Stimulated activated naive CD4-positive, alpha-beta T cell (primary cell): ENCODE data around the gene EXOC4.

Experiments used
- DNase-seq, 6 experiments: peaks; one replicate each; lab custom pipeline; 2025; lab: John Stamatoyannopoulos, UW

The EXOC4 gene

DNA sequence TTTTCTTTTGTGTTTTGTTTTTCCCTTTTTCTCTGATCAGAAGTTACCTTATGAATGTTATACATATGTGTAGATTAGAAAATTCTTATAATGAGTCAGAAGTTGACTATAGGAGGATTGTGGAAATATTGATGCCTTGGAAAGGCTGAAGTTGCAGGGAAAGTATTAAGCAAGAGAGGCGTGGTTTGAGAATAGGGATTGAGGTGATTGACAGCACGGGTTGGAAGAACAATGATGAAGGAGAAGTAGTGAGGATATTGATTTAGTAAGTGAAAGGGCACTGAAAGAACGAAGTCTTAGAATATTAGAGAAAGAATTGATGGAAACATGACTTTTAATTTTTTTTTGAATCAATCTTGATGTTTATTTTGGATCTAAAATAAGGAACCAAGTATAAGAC lies 176.0 kb downstream of the EXOC4 start:
- no peak for DNase-seq

DNA sequence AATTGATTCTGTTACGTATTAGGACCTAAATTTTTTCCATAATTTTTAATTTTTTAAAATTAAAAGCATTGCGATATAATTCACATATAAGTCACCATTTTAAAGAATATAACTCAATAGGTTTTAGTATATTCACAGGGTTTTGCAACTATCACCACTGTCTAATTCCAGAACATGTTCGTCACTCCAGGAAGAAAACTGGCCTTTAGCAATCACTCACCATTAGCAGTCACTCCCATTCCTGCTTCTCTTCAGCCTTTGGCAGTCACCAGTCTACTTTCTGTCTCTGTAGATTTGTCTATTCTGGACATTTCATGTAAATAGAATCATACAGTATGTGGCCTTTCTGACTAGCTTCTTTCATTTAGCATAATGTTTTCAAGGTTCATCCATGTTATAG lies 176.5 kb downstream of the EXOC4 start:
- DNase-seq = no peak

GRCh38 chr7:133431134-133431724 lies 178.4 kb downstream of the EXOC4 start:
- no peak for DNase-seq

DNA sequence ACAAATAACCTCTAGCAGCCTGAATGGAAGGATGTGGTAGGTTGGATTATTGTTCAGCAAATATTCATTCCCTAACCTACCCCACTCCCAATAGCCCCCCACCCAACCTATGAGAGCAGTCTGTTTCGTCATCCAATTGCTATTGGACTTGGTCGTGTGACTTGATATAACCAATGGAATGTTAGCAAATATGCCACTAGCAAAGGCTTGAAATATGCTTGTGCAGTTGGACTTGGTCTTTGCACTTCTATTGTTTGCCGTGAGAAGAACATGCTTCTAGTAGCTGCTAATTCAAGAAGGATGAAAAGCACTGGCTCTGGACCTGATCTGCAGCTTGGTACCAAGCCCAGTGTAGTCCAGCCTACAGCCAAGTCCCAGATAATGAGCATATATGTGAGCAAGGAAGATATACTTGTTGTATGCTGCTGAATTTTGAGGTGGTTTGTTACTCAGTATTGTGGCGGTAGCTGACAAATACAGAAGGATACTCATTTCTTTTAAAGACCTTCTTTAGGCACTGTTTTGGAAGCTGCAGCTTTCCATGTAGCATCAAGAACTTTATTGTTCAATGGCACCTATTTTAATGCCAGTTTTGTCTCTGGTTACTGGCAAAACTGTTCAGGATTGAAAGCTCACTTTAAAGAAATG lies 180.4 kb downstream of the EXOC4 start:
- no peak for DNase-seq

DNA sequence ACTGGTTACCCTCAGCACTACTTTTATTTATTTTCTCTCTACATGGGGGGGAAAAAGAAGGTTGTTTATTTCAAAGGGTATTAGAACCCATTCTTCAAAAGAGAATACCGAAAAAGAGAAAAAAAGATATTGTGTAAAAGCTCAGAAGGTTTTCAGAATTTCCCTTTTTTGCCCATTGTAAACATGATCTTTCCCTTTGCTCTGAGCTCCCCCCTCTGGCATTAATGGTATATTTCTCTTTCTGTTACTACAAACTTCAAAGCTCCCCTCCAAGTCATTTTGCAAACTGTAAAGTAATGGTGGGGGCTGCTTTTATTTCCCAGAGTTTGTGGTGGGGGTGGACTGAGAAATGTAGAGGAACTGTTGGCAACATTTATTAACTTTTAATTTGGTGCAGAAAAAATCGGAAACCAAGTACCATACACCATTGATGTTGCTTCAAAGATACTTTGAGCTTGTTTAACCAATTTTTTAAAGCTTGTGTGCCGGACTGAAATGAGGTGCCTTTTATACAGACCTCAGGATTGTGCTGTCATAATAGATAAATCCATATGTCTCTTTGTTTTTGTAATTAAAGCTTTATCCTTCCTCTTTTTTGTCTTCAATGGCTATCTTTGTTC lies 181.5 kb downstream of the EXOC4 start:
- peak in 2 of 6 experiments; percentile 17 to 22 for DNase-seq

GRCh38 chr7:133436014-133436428 lies 183.1 kb downstream of the EXOC4 start:
- no peak for DNase-seq

- DNase-seq = no peak
These were observed 184.7 kb downstream of the EXOC4 start for GRCh38 chr7:133437544-133437943.

- DNase-seq = no peak
These were observed 189.9 kb downstream of the EXOC4 start for GRCh38 chr7:133442818-133443217.

- no peak for DNase-seq
These were observed 192.7 kb downstream of the EXOC4 start for GRCh38 chr7:133445617-133446016.

DNA sequence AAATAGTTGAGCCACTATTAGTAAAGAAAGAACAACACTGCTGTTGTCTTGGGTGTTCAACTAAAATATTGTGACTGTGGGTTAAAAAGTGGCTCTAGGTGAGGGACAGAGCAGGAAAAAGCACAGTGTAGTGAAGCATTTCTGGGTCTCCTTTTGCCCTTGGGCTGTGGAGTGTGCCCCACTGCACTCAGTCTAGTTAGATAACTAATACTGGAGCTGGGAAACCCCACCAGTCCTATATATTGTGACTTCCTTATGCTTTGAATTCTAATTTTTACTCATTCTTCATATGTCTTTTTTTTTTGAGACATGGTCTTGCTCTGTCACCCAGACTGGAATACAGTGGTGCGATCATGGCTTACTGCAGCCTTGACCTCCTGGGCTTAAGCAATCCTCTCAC lies 195.1 kb downstream of the EXOC4 start:
- DNase-seq = no peak

GRCh38 chr7:133452577-133452976 lies 199.7 kb downstream of the EXOC4 start:
- no peak for DNase-seq

- DNase-seq = no peak
These were observed 205.8 kb downstream of the EXOC4 start for GRCh38 chr7:133458688-133459087.

DNA sequence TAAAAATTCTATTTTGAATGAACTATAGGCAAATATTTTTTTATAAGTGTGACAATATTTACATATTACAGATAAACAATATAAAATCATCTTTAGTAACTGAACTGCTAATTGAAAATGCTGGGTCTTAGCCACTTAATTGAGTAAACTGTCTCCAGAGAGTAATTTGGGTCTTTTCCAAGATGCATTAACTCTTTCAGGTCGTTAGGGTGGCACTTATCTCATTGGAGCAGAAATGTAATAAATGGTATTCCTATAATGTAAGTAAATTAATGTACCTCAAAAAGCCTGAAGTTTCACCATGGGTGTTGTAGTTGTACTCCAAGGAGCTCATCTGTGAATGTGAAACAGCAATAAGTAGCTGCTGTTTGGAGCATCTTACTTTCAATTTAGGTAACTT lies 208.5 kb downstream of the EXOC4 start:
- DNase-seq = no peak

GRCh38 chr7:133475655-133476054 lies 222.8 kb downstream of the EXOC4 start:
- DNase-seq = no peak

GRCh38 chr7:133477791-133478190 lies 224.9 kb downstream of the EXOC4 start:
- DNase-seq = no peak

GRCh38 chr7:133478591-133479135 lies 225.8 kb downstream of the EXOC4 start:
- no peak for DNase-seq

DNA sequence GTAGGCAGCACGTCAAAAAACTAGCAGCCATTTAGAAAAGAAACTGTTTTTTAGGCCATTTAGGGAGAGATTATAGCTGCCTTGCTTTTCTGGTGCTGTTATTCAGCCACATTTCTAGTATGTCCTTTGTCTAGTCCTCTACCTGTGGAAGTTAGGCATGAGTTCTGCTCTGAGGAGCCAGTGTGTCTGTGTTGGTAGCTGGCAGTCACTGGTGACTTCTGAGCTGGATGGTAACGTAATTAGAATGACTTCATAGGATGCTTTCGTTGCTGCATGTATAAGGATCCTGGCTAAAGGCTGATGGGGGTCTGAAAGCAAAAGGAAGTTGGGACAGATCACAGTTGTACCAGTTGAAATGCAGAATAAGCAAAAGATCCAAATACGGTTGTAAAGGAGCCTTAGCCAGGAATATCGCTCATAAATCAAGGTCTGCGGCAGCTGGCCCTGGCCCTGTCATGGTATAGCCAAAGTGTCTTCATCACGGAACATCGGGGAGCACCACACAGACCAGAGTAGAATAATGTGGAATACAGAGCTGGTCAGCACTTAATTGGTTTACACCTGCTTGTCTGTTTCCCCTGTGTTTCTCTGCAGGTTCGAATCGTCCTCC lies 226.7 kb downstream of the EXOC4 start:
- no peak for DNase-seq

DNA sequence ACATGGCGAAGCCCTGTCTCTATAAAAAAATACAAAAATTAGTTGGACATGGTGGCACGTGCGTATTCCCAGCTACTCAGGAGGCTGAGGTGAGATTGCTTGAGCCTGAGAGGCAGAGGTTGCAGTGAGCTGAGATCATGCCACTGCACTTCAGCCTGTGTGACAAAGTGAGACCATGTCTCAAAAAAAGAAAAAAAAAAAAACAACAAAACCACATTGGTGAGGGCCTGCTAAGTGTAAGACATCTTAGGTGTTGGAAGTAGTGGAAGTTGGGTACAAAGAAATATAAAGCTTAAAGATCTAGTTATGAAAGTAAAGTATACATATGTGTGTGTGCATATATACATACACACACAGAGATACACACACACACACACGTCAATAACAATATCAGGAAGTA lies 228.0 kb downstream of the EXOC4 start:
- no peak for DNase-seq

DNA sequence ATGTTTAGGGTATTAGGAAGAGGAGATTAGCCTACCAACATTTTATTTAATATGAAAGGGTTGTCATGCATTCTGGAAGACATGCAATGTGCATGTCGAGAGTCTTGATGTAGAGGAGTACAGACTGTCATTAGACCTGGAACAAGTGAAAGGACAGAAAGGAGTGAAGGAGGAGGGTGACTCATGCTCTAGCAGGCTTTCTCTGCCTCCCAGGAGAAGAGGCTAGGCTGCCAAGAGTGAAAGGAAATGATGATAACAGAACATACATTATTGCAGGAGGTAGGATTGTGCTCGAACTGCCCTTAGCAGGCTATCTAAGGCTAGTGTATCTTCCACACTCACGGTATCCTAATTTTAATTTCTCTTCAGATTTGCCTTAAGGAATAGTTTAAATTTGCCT lies 228.8 kb downstream of the EXOC4 start:
- DNase-seq = no peak

- no peak for DNase-seq
These were observed 229.7 kb downstream of the EXOC4 start for GRCh38 chr7:133482599-133482998.

- DNase-seq = peak in 3 of 6 experiments; percentile 0 to 55 (median 48)
These were observed 231.2 kb downstream of the EXOC4 start for GRCh38 chr7:133484086-133484485.

DNA sequence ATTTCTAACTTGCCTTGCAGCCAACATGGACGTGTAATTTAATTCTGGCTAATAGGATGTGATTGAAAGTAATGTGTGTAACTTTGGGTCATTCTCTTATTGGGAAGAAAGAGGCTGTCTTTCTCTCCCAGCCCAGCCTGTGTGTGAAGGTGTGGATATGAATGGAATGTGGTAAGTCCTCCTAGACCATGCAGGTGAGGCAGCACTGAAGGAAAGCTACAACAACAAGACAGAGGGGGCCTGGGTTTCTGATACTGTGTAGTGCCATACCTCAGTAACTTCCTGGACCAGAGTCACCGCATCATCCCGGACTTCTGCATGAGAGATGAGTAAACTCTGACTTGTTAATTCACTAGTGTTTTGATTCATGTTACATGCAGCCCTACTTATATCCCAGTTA lies 237.0 kb downstream of the EXOC4 start:
- no peak for DNase-seq

DNA sequence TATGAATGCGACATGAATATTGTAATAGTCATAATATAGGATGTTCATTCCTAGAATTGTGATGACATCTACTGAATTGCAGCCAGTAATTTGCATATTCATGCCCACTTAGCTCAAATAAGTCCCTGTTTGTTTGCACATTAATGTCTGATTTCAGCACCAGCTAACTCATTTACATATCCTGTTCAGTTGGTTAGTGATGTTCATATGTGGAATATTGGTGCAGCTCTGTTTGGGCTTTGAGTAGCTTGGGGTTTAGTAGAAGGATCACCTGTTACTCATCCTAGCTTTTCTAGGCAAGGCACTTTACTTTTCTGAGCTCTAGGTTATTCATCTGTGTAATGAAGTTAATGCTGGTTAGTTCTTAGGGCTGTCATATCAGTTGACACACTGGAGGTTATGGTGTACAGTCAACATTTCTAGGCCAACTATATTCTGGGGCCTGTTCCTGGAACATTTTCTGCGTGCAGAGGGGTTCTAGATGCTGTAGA lies 238.4 kb downstream of the EXOC4 start:
- DNase-seq = no peak
